NCI-H146 treated with DMSO at 0.1 percent for 48 hours (cell line): Measurements from ENCODE around the gene CLNK.
A peak's percentile ranks its signal among the peaks of the same experiment; 100 is the strongest.

Experiments
- DNase-seq: peaks from one replicate; lab custom pipeline; 2025; ENCODE audit not compliant: unreplicated experiment; lab: John Stamatoyannopoulos, UW

CLNK gene

GRCh38 chr4:10684631-10685030 is at the start of gene CLNK:
Gene CLNK (minus strand): TSS chr4:10684768. CDS start chr4:10667869, 16,899 bp downstream.
- no peak for DNase-seq

GRCh38 chr4:10733481-10734062 is 49.0 kb upstream of the CLNK start:
- no peak for DNase-seq

- DNase-seq = no peak
Measured at GRCh38 chr4:10732914-10733415, 48.4 kb upstream of the CLNK start.

GRCh38 chr4:10732235-10732913 is 47.8 kb upstream of the CLNK start:
- DNase-seq = no peak

- no peak for DNase-seq
Measured at GRCh38 chr4:10731690-10732089, 47.1 kb upstream of the CLNK start.

- DNase-seq = no peak
Measured at GRCh38 chr4:10731162-10731561, 46.6 kb upstream of the CLNK start.

GRCh38 chr4:10730590-10730989 is 46.0 kb upstream of the CLNK start:
- DNase-seq = no peak

GRCh38 chr4:10730019-10730418 is 45.5 kb upstream of the CLNK start:
- no peak for DNase-seq

- DNase-seq = no peak
Measured at GRCh38 chr4:10729366-10729765, 44.8 kb upstream of the CLNK start.

GRCh38 chr4:10728016-10728415 is 43.4 kb upstream of the CLNK start:
- DNase-seq = no peak

GRCh38 chr4:10727140-10727880 is 42.7 kb upstream of the CLNK start:
- no peak for DNase-seq

- no peak for DNase-seq
Measured at GRCh38 chr4:10722957-10723356, 38.4 kb upstream of the CLNK start.

GRCh38 chr4:10721616-10722015 is 37.0 kb upstream of the CLNK start:
- DNase-seq = peak; percentile 40

- no peak for DNase-seq
Measured at GRCh38 chr4:10716163-10716562, 31.6 kb upstream of the CLNK start.

GRCh38 chr4:10715696-10716095 is 31.1 kb upstream of the CLNK start:
- no peak for DNase-seq

- DNase-seq = peak; percentile 31
Measured at GRCh38 chr4:10715135-10715534, 30.6 kb upstream of the CLNK start.

GRCh38 chr4:10713591-10713990 is 29.0 kb upstream of the CLNK start:
- DNase-seq = no peak

GRCh38 chr4:10706236-10706635 is 21.7 kb upstream of the CLNK start:
- no peak for DNase-seq

GRCh38 chr4:10704430-10704810 is 19.9 kb upstream of the CLNK start:
- DNase-seq = no peak

GRCh38 chr4:10703766-10704429 is 19.3 kb upstream of the CLNK start:
- DNase-seq = no peak

GRCh38 chr4:10703156-10703555 is 18.6 kb upstream of the CLNK start:
- DNase-seq = no peak
